Activated CD4-positive, alpha-beta T cell treated with anti-CD3 and anti-CD28 coated beads, Interleukin-2, amount 50 U/mL, for 4 hours (primary cell): ENCODE measurements around the gene TNS3.

Experiments
- DNase-seq, 2 experiments: peaks; one replicate each; pipeline ENCODE4 v3.0.0-alpha.2; 2020

Gene TNS3

DNA sequence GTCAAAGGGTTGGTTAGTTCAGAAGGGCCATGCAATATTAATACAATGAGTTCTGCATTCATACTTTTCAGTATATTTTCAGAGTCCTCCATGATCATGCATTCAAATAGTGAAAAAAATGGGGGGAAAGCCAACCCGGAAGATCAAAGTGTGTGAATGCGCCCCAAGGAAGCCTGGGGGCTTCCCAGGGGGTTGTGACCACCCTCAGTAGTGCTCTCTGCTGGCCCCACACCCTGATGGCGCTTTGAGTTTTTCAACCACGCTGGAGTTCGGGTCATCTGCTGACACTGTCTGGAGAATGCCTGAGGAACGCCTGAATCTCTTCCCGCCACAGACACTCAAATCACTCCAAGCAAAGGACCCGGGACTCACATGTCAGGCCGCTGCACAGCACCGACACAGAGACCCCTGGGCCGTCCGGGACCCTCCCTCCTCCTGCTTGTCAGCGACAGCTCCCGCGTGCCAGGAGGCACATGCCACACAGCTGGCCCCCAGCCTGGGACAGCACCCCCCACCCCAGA is 1.0 kb downstream of the TNS3 start:
- no peak for DNase-seq

GRCh38 chr7:47580175-47580706 is 1.7 kb downstream of the TNS3 start:
- DNase-seq = no peak

- DNase-seq = no peak
These were observed 2.5 kb downstream of the TNS3 start for GRCh38 chr7:47579458-47579857.

DNA sequence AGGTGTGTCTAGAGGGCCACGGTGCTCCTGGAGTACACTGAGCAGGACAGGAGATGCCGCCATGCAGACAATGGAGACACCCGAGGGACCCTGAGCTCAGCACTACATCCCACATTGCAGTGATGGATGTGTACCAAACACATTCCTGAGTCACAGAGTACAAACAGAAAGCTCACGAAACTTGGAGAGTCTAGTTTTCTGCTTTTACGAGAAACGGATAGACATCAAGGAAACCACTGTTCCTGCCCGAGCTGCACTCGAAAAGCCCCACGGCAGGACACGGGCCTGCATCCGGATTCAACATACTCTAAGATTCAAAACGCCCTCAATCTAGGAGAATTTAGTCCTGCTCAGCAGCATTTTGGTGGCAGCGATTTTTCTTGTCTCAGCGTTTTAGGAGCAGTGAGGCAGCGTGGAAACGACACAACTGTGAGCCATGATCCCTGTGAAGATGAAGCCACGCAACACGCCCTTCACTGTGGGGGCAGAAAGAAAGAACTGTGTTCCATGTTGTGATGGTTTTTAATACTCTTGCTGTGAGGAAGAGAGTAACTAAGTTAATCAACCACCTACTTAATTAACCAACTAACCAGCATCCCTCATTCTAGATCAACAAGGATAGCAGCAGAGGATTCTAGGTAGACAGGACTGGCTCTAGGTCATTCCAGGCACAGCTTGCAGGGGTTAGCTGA is 3.2 kb downstream of the TNS3 start:
- no peak for DNase-seq

DNA sequence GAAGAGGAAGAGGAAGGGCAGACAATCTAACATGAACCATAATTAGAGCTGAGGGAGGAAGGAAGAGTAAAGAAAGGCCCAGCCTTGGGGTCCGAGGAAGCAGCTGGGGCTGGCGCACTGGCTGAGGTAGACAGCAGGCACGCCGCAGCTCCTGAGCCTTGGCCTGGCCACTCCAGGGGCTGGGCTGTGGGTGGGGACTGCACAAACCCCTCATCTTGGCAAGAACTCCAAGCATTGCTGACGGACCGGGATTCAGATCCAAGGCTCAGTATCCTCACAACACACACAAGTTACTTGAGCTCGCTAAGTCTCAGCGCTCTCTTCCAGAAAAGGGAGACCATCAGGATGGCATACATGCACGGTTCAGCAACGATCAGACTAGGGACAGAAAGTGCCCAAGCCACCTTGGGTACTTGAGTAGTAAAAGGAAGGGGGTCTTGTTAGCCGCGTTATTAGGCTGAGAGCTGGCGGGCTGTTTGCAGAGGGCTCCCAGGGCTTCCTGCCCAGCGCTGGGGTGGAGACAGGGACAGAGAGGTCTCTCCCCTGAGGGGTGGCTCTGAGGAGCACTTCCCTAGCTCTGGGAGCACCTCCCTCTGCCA is 4.5 kb downstream of the TNS3 start:
- no peak for DNase-seq

GRCh38 chr7:47576866-47577306 is 5.0 kb downstream of the TNS3 start:
- DNase-seq = no peak

DNA sequence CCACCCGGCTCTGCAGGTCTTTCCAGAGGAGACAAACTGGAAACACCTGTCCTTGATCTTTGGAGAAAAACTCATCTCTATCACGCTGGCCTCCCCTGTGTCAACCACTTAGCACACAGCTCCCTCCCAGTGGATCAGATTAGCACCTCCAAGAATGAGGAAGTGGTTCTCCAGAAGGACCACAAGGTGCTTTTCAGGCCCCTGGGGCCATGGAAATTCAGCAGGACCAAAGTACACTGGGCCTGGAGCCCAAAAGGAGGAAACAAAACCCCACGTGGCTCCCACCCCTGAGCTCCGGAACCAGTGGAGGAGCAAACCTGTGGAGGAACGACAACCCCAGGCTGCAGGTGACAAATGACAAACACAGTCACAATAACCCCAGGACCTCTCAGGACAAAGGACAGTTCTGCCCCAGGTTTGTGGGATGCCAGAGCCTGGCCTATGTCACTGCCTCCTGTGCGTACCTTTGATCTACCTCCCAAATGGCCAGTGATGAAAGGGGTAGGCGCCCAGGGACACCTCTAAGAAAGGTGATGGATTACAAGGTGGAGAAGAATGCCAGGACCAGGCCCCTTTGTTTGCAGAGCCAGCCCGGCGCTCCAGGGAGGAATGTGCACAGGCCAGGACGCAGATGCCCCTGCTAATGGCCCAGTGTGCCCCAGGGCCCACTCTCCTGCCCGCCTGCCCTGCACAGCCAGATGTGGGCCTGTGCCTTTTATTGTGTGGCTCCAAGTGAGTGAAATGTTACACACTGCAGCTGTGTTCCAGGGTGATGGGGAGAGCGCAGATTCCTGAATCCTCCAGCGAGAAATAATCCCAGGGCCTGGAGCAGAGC is 5.7 kb downstream of the TNS3 start:
- no peak for DNase-seq

DNA sequence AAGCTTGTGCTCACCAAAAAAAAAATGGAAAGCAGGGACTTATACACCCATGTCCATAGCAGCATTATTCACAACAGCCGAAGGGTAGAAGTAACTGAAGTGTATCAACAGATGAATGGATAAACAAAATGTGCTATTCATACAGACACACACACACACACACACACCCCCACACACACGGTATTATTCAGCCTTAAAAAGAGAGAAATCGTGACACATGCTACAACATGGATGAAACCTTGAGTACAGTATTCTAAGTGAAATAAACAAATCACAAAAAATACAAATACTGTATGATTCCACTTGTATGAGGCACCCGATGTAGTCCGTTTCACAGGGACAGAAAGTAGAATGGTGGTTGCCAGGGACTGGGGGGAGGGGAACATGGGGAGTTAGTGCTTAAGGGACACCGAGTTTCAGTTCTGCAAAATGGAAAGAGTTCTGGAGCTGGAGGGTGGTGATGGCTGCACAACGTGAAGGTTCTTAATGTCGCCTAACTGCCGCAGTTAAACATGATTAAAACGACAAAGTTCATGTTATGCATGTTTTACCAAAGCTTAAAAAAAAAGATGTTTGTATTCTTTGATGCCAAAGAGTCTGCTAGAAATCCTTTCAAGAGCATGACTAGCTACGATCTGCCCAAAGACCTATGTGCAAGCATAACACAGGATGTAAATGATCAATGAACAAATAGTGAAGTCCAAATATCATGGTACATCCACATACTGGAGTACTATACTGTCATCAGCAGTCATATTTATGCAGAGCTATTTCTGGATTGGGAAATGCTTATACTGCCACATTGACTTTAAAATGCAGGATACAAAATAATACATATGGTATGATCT is 7.2 kb downstream of the TNS3 start:
- DNase-seq = no peak

GRCh38 chr7:47573758-47574481 is 8.0 kb downstream of the TNS3 start:
- DNase-seq = no peak

DNA sequence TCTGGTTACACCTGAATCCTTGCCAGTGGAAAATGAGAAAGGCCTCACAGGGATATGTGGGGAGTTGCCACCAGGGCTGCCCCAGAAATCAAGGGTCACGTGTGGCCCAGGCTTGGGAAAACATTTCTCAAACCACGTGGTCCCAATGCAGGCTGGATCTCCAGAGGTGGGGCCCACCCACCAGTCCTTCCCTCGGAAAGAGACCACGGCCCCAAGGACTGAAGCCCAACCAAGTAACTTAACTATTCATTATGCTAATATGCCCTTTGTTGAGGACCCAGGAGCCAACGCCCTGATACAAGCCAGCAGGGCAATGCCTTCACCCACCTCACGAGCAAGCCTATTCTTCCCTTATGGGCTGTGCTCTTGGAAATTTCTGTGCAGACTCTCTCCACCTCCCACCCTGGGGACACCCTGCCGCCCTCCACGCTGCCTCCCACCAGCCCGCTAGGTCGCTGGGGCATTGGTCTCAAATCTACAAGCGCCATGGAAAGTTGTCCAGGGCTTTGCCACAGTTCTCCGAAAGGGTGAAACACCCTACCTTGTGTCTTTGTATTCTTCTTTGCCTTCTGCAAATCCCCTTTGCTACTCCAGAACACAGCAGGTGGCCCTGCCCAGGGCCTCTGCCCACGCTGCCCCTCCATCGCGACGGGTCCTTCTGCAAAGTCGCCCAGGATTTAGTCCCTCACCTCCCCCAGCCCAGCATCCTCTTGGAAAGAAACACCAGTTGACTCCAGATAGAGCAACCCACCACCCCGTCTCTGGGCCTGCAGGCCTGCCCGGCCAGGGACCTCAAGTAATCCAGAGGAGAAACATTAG is 8.8 kb downstream of the TNS3 start:
- DNase-seq = no peak

GRCh38 chr7:47572094-47572445 is 9.8 kb downstream of the TNS3 start:
- DNase-seq = no peak

DNA sequence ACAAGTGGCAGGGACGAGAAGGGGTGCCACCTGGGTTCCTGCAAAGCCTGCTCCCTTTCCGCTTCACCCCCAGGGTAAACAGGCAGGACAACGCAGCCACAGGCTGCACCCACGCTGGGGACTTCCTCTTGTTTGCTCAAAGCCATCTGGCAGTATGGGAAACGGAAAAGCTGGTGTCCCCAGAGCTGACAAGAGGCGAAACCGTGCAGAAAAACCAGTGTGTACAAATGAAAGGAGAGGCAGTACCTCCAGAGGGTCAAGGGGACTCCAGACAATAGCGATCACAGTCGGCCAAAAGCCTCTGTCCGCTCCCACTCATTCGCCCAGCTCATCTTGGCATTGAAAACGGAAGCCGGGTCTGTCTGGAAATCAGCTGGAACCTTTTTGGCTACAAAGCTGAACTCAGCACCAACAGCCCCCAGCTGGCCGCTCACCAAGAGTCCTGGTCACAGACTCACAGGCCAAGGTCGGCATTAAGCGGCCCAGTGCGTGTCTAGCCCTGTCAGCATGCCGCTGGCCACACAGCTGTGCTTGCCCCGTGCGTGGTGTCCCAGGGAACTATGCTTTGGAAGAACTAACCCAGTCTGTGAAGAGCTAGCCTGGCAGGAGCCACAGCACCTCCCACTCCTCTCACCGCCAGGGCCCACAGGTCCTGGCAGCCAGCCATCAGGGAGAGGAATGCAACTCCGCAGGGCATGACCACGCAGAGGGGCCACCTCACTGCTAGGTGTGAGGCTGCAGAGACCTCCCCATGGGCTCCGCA is 10.4 kb downstream of the TNS3 start:
- no peak for DNase-seq

GRCh38 chr7:47570649-47571050 is 11.3 kb downstream of the TNS3 start:
- no peak for DNase-seq

DNA sequence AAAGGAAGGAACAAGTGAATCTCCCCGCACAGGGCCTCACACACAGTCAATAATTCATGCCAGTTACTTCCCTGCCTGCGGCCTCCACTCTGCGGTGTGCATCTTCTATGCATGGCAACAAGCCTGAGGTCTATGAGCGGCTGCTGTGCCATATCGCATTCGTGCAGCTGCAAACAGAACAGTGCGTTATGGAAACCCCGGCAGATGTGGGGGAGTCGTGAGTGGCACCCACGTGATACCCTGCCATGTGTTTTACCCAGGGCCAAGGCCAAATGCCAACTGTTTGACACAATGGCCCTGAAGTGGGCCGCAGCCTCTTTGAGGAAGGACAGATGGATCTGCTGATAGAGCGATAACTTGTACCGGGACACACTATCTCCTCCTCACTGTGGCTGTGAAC is 13.4 kb downstream of the TNS3 start:
- no peak for DNase-seq

GRCh38 chr7:47568056-47568455 is 13.9 kb downstream of the TNS3 start:
- no peak for DNase-seq

GRCh38 chr7:47565640-47566250 is 16.2 kb downstream of the TNS3 start:
- DNase-seq = no peak

DNA sequence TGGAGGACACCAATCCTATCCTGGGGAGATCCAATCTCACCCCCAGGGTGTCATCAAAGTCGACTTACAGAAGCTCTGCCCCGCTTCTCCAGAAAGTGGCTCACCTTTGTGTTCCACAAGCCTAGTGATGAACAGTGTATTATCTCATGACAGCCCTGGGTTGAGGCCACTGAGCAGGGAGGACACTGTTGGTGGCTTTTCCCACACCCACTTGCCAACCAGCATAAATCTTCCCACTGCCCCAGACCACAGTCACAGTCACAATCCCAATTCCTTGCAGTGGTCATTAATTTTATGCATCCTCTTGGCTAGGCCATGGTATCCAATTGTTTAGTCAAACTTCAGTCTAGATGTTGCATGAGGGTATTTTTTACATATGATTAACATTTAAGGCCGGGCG is 18.4 kb downstream of the TNS3 start:
- DNase-seq = no peak

GRCh38 chr7:47561715-47562446 is 20.0 kb downstream of the TNS3 start:
- no peak for DNase-seq
